GM23338 (cell line): ENCODE data around the gene CCDC178. TPM values are rescaled to one million over a fixed set of nuclear protein-coding genes. Genes with fewer than 3 reads are reported as not detected.

Source experiments
- ATAC-seq: fragments of 200-7000 bp; cut with Tn5 transposase; 3 replicates; pipeline ENCODE4 v1.9.1; 2020
- DNase-seq: peaks from one replicate; pipeline ENCODE4 v3.0.0-alpha.2; 2015; ENCODE audit warnings: low spot score
- H2AFZ ChIP-seq: fragments of 200-600 bp; sonication (generic); 2 replicates; pipeline ENCODE4 v1.8.0; 2016; ENCODE audit warnings: antibody characterized with exemption, mild to moderate bottlenecking, moderate library complexity
- H3F3A ChIP-seq: fragments of 200-600 bp; sonication (generic); replicated peaks from 2 replicates; pipeline ENCODE4 v1.8.0; 2017; ENCODE audit warnings: antibody characterized with exemption, mixed run types, low read depth
- H3K27ac ChIP-seq: fragments of 200-600 bp; sonication (generic); 2 replicates; pipeline ENCODE4 v1.6.1; 2016; ENCODE audit warnings: low read depth
- H3K27me3 ChIP-seq: fragments of 200-600 bp; sonication (generic); 2 replicates; pipeline ENCODE4 v1.8.0; 2016; ENCODE audit warnings: mild to moderate bottlenecking, mixed run types, moderate library complexity; ENCODE audit not compliant: insufficient read depth
- H3K36me3 ChIP-seq: fragments of 200-600 bp; sonication (generic); 2 replicates; pipeline ENCODE4 v1.8.0; 2016; ENCODE audit warnings: mild to moderate bottlenecking; ENCODE audit not compliant: insufficient read depth
- H3K4me1 ChIP-seq: fragments of 200-600 bp; sonication (generic); 2 replicates; pipeline ENCODE4 v1.8.0; 2016; ENCODE audit warnings: mild to moderate bottlenecking, moderate library complexity; ENCODE audit not compliant: insufficient read depth
- H3K4me2 ChIP-seq: fragments of 200-600 bp; sonication (generic); 2 replicates; pipeline ENCODE4 v1.7.1; 2017; ENCODE audit warnings: mixed run types
- H3K4me3 ChIP-seq: fragments of 200-600 bp; sonication (generic); 2 replicates; pipeline ENCODE4 v1.6.1; 2016; ENCODE audit warnings: mixed run types
- H3K79me2 ChIP-seq: fragments of 200-600 bp; sonication (generic); replicated peaks from 2 replicates; pipeline ENCODE4 v1.8.0; 2017; ENCODE audit warnings: mild to moderate bottlenecking; ENCODE audit not compliant: insufficient read depth
- H3K9me2 ChIP-seq: fragments of 200-600 bp; sonication (generic); 2 replicates; pipeline ENCODE4 v1.8.0; 2017; ENCODE audit not compliant: insufficient read depth
- H4K20me1 ChIP-seq: fragments of 200-600 bp; sonication (generic); replicated peaks from 2 replicates; pipeline ENCODE4 v1.8.0; 2017; ENCODE audit warnings: mild to moderate bottlenecking; ENCODE audit not compliant: insufficient read depth
- H3K27ac Mint-ChIP-seq: 2 replicates; pipeline ENCODE4 v1.8.0; 2020; ENCODE audit warnings: inconsistent platforms, mild to moderate bottlenecking, moderate library complexity, mixed read lengths
- H3K27me3 Mint-ChIP-seq: 3 replicates; pipeline ENCODE4 v1.8.0; 2022; ENCODE audit warnings: low read depth, mild to moderate bottlenecking, moderate library complexity, mixed read lengths, inconsistent platforms; ENCODE audit not compliant: insufficient read depth, poor library complexity
- H3K36me3 Mint-ChIP-seq: 3 replicates; pipeline ENCODE4 v1.8.0; 2021; ENCODE audit warnings: low read depth, mild to moderate bottlenecking, inconsistent platforms, moderate library complexity, mixed read lengths
- H3K4me1 Mint-ChIP-seq: 3 replicates; pipeline ENCODE4 v1.8.0; 2020; ENCODE audit warnings: mild to moderate bottlenecking, inconsistent platforms, mixed read lengths
- H3K4me3 Mint-ChIP-seq: 3 replicates; pipeline ENCODE4 v1.8.0; 2021; ENCODE audit warnings: moderate library complexity, mild to moderate bottlenecking, inconsistent platforms, mixed read lengths
- H3K9me3 Mint-ChIP-seq: 3 replicates; pipeline ENCODE4 v1.8.0; 2020; ENCODE audit warnings: moderate library complexity, mild to moderate bottlenecking, inconsistent platforms, mixed read lengths
- CREB1 ChIP-seq: fragments of 250-450 bp; sonication (Bioruptor Pico); IDR thresholded peaks from 2 replicates; pipeline ENCODE4 v1.5.0; 2020; ENCODE audit warnings: low read depth, mild to moderate bottlenecking, moderate library complexity
- JUNB ChIP-seq: IDR thresholded peaks from one replicate; pipeline ENCODE4 v1.6.1; 2016; ENCODE audit warnings: antibody characterized with exemption; ENCODE audit not compliant: unreplicated experiment
- ZNF331 ChIP-seq: fragments of 250-450 bp; sonication (Bioruptor Pico); IDR thresholded peaks from 2 replicates; pipeline ENCODE4 v1.5.0; 2020; ENCODE audit warnings: low read depth, mild to moderate bottlenecking, moderate library complexity
- polyA plus RNA-seq: library from polyadenylated mRNA; unstranded; fragments of >200 nt; fragmentation: Nextera tagmentation; extraction: Ambion mirVana; gene quantifications from 2 replicates; pipeline ENCODE4 v1.2.1, GENCODE V29; 2016
- total RNA-seq: library from RNA; depleted of rRNA; stranded (reverse); fragments of >200 nt; shearing (Covaris generic); gene quantifications from 2 replicates; pipeline ENCODE4 v1.2.3, GENCODE V29; 2014
- TF ChIP-seq, protein P1 (sequence below): fragments of 250-450 bp; sonication (Bioruptor Pico); IDR thresholded peaks from 2 replicates; pipeline ENCODE4 v1.5.0; 2020; ENCODE audit warnings: mild to moderate bottlenecking, moderate library complexity
- TF ChIP-seq, protein P2 (sequence below): IDR thresholded peaks from 2 replicates; pipeline ENCODE4 v1.6.1; 2016; ENCODE audit warnings: antibody characterized with exemption

The CCDC178 gene
- total and polyA plus RNA-seq, 2 experiments from 2014 or later = 0.17 to 0.24 TPM

DNA sequence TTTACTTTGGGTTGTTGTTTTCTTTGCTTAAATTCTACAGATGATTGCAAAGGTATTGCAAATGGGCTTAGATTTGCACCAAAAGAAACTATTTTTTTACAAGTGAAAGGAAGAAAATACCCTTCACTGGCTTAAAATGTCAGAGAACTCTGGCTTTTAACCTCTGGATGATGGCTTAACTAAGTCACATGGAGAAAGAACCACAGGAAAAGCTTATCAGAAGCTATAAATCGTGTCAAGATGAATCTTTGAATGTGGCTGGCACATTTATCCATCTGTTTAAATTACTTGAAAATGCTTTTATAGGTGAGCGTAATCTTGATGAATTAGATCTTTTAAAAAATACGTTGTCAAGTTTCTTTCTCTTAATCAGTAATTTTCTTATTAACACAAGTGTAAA, 32.0 kb upstream of the CCDC178 start:
- H3K27ac Mint-ChIP-seq = no peak overlapping the region
- peak overlapping the region; percentile 35; the same call in 1 of the 2 replicates for H3K4me2 ChIP-seq

DNA sequence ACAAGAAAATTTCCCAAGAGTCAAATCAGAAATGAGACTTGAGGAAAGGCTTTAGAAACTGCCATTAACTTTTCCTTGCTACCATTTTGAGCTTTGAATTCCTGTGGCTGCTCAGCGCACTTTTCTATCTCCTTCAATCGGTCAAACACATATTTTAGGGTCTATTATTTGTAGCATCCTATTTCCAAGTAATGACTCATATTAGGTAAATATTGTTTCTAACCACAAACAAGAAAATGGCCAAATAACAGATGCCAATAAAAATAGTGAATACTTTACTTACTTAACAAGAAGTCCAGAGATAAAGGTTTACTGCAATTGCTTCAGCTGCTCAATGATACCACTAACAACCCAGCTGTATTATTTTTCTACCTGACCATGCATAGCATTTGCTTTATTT, 29.7 kb upstream of the CCDC178 start:
- Histone ChIP-seq H4K20me1 (no peaks in the 10 kb centered on the region), H3K27ac (no peak overlapping the region), H3K4me2 (no peak overlapping the region), H2AFZ (no peak overlapping the region), H3K9me2 (no peaks in the 10 kb centered on the region; the same call in 1 of the 2 replicates), H3K4me1 (peaks cover 35% of the 10 kb centered on the region), H3K79me2 (no peaks in the 10 kb centered on the region), H3K27me3 (no peaks in the 10 kb centered on the region), H3K36me3 (no peaks in the 10 kb centered on the region), H3F3A (no peaks in the 10 kb centered on the region), H3K4me3 (no peak overlapping the region)
- Mint-ChIP-seq H3K27me3 (no peaks in the 10 kb centered on the region), H3K36me3 (no peaks in the 10 kb centered on the region), H3K9me3 (no peaks in the 10 kb centered on the region), H3K4me3 (no peak overlapping the region), H3K27ac (no peak overlapping the region), H3K4me1 (peaks cover 14% of the 10 kb centered on the region; the same call in 2 of the 3 replicates)
- ATAC-seq (no peak), DNase-seq (no peak)
- TF ChIP-seq ZNF331 (CRISPR knock-in tag) = no peak
- TF ChIP-seq, protein P1, sequence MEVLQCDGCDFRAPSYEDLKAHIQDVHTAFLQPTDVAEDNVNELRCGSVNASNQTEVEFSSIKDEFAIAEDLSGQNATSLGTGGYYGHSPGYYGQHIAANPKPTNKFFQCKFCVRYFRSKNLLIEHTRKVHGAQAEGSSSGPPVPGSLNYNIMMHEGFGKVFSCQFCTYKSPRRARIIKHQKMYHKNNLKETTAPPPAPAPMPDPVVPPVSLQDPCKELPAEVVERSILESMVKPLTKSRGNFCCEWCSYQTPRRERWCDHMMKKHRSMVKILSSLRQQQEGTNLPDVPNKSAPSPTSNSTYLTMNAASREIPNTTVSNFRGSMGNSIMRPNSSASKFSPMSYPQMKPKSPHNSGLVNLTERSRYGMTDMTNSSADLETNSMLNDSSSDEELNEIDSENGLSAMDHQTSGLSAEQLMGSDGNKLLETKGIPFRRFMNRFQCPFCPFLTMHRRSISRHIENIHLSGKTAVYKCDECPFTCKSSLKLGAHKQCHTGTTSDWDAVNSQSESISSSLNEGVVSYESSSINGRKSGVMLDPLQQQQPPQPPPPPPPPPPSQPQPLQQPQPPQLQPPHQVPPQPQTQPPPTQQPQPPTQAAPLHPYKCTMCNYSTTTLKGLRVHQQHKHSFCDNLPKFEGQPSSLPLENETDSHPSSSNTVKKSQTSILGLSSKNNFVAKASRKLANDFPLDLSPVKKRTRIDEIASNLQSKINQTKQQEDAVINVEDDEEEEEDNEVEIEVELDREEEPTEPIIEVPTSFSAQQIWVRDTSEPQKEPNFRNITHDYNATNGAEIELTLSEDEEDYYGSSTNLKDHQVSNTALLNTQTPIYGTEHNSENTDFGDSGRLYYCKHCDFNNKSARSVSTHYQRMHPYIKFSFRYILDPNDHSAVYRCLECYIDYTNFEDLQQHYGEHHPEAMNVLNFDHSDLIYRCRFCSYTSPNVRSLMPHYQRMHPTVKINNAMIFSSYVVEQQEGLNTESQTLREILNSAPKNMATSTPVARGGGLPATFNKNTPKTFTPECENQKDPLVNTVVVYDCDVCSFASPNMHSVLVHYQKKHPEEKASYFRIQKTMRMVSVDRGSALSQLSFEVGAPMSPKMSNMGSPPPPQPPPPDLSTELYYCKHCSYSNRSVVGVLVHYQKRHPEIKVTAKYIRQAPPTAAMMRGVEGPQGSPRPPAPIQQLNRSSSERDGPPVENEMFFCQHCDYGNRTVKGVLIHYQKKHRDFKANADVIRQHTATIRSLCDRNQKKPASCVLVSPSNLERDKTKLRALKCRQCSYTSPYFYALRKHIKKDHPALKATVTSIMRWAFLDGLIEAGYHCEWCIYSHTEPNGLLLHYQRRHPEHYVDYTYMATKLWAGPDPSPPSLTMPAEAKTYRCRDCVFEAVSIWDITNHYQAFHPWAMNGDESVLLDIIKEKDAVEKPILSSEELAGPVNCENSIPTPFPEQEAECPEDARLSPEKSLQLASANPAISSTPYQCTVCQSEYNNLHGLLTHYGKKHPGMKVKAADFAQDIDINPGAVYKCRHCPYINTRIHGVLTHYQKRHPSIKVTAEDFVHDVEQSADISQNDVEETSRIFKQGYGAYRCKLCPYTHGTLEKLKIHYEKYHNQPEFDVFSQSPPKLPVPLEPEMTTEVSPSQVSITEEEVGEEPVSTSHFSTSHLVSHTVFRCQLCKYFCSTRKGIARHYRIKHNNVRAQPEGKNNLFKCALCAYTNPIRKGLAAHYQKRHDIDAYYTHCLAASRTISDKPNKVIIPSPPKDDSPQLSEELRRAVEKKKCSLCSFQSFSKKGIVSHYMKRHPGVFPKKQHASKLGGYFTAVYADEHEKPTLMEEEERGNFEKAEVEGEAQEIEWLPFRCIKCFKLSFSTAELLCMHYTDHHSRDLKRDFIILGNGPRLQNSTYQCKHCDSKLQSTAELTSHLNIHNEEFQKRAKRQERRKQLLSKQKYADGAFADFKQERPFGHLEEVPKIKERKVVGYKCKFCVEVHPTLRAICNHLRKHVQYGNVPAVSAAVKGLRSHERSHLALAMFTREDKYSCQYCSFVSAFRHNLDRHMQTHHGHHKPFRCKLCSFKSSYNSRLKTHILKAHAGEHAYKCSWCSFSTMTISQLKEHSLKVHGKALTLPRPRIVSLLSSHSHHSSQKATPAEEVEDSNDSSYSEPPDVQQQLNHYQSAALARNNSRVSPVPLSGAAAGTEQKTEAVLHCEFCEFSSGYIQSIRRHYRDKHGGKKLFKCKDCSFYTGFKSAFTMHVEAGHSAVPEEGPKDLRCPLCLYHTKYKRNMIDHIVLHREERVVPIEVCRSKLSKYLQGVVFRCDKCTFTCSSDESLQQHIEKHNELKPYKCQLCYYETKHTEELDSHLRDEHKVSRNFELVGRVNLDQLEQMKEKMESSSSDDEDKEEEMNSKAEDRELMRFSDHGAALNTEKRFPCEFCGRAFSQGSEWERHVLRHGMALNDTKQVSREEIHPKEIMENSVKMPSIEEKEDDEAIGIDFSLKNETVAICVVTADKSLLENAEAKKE = no peak

More for the DNA sequence above, 32.0 kb upstream of the CCDC178 start:
- Histone ChIP-seq H3K27ac (peak overlapping the region; percentile 0; the same call in 1 of the 2 replicates), H4K20me1 (no peaks in the 10 kb centered on the region), H3K36me3 (no peaks in the 10 kb centered on the region), H3F3A (no peaks in the 10 kb centered on the region), H3K9me2 (no peaks in the 10 kb centered on the region), H2AFZ (no peak overlapping the region), H3K4me3 (no peak overlapping the region), H3K27me3 (no peaks in the 10 kb centered on the region), H3K79me2 (no peaks in the 10 kb centered on the region), H3K4me1 (peaks cover 35% of the 10 kb centered on the region)
- DNase-seq (peak; percentile 27), ATAC-seq (no peak)
- Mint-ChIP-seq H3K9me3 (no peaks in the 10 kb centered on the region), H3K4me1 (peaks cover 14% of the 10 kb centered on the region; the same call in 2 of the 3 replicates), H3K4me3 (no peak overlapping the region), H3K27me3 (no peaks in the 10 kb centered on the region), H3K36me3 (no peaks in the 10 kb centered on the region)
- TF ChIP-seq JUNB = no peak
- TF ChIP-seq, protein P2, sequence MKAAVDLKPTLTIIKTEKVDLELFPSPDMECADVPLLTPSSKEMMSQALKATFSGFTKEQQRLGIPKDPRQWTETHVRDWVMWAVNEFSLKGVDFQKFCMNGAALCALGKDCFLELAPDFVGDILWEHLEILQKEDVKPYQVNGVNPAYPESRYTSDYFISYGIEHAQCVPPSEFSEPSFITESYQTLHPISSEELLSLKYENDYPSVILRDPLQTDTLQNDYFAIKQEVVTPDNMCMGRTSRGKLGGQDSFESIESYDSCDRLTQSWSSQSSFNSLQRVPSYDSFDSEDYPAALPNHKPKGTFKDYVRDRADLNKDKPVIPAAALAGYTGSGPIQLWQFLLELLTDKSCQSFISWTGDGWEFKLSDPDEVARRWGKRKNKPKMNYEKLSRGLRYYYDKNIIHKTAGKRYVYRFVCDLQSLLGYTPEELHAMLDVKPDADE = no peak
- no peak for TF ChIP-seq CREB1 (CRISPR knock-in tag)
